GM18909 (cell line): ENCODE measurements around the gene TMEM131L.
A peak's percentile ranks its signal among the peaks of the same experiment; 100 is the strongest.
"Not testable (repeated sequence)": the region's sequence is repeated elsewhere in the genome, so short reads cannot be mapped to it uniquely, and the experiment has no call there.

ENCODE experiments used
- ATAC-seq: cut with Tn5 transposase; IDR thresholded peaks from one replicate; pipeline ENCODE4 v1.9.1; 2021; ENCODE audit warnings: mild to moderate bottlenecking; ENCODE audit not compliant: unreplicated experiment, poor library complexity

TMEM131L gene

GRCh38 chr4:153466081-153466948 is at the start of gene TMEM131L:
Gene TMEM131L (plus strand): TSS chr4:153466360. CDS start chr4:153466398, 38 bp downstream.
- peak; percentile 39 for ATAC-seq

- ATAC-seq = not testable (repeated sequence)
These were observed 49.7 kb upstream of the TMEM131L start for GRCh38 chr4:153416456-153416855.

GRCh38 chr4:153418121-153418520 is 48.0 kb upstream of the TMEM131L start:
- no peak for ATAC-seq

GRCh38 chr4:153418558-153418957 is 47.6 kb upstream of the TMEM131L start:
- ATAC-seq = no peak

- no peak for ATAC-seq
These were observed 47.1 kb upstream of the TMEM131L start for GRCh38 chr4:153419029-153419428.

- ATAC-seq = no peak
These were observed 46.4 kb upstream of the TMEM131L start for GRCh38 chr4:153419673-153420278.

GRCh38 chr4:153420361-153420760 is 45.8 kb upstream of the TMEM131L start:
- ATAC-seq = no peak

- peak; percentile 60 for ATAC-seq
These were observed 44.2 kb upstream of the TMEM131L start for GRCh38 chr4:153421941-153422340.

GRCh38 chr4:153426207-153426885 is 39.8 kb upstream of the TMEM131L start:
- peak; percentile 65 for ATAC-seq

- no peak for ATAC-seq
These were observed 38.6 kb upstream of the TMEM131L start for GRCh38 chr4:153427363-153428071.

- ATAC-seq = no peak
These were observed 37.2 kb upstream of the TMEM131L start for GRCh38 chr4:153428941-153429475.

GRCh38 chr4:153432965-153433753 is 33.0 kb upstream of the TMEM131L start:
- peak; percentile 90 for ATAC-seq

GRCh38 chr4:153433754-153434105 is 32.4 kb upstream of the TMEM131L start:
- ATAC-seq = no peak

GRCh38 chr4:153434190-153434589 is 32.0 kb upstream of the TMEM131L start:
- ATAC-seq = no peak

- ATAC-seq = peak; percentile 75
These were observed 27.0 kb upstream of the TMEM131L start for GRCh38 chr4:153438916-153439756.

- peak; percentile 4 for ATAC-seq
These were observed 26.3 kb upstream of the TMEM131L start for GRCh38 chr4:153439831-153440230.

- ATAC-seq = no peak
These were observed 25.7 kb upstream of the TMEM131L start for GRCh38 chr4:153440475-153440874.

- ATAC-seq = no peak
These were observed 18.8 kb upstream of the TMEM131L start for GRCh38 chr4:153447175-153447905.
